ENCODE measurements around the gene CCDC158.
A peak's percentile ranks its signal among the peaks of the same experiment; 100 is the strongest.

Gene CCDC158

GRCh38 chr4:76420762-76421581 is at the start of gene CCDC158:
Gene CCDC158, minus strand, starts transcription at chr4:76421141. Its CDS starts 17,934 bp downstream, at chr4:76403207.
- TF ChIP-seq REST (IDR thresholded peaks at IDR 0.05; ENCODE audit: low read depth): no peak
- TF ChIP-seq CEBPB (IDR thresholded peaks at IDR 0.05): no peak
- TF ChIP-seq YY1 (IDR thresholded peaks at IDR 0.05; ENCODE audit: low read depth): no peak
- TF ChIP-seq NFIC (IDR thresholded peaks at IDR 0.05): no peak
- TF ChIP-seq, protein P1, sequence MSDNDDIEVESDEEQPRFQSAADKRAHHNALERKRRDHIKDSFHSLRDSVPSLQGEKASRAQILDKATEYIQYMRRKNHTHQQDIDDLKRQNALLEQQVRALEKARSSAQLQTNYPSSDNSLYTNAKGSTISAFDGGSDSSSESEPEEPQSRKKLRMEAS (IDR thresholded peaks at IDR 0.05): peak; percentile 74; the same call in 1 of the 2 replicates
- no peak for TF ChIP-seq TAF1 (IDR thresholded peaks at IDR 0.05; ENCODE audit: low read depth)
- TF ChIP-seq ZBTB7A (IDR thresholded peaks at IDR 0.05; ENCODE audit: low read depth): peak; percentile 56; the same call in 1 of the 2 replicates
- TF ChIP-seq RAD21 (IDR thresholded peaks at IDR 0.05; ENCODE audit: low read depth): no peak
- TF ChIP-seq EGR1 (IDR thresholded peaks at IDR 0.05): no peak
- TF ChIP-seq CREB1 (IDR thresholded peaks at IDR 0.05; ENCODE audit: low read depth): no peak
- TF ChIP-seq TCF12 (IDR thresholded peaks at IDR 0.05; ENCODE audit: low read depth): 0 out of 2 replicates have a peak, but pooled peaks have one; percentile 11
- TF ChIP-seq USF1 (IDR thresholded peaks at IDR 0.05): no peak
- TF ChIP-seq TEAD4 (IDR thresholded peaks at IDR 0.05): no peak
- no peak for TF ChIP-seq EP300 (IDR thresholded peaks at IDR 0.05; ENCODE audit: borderline replicate concordance)

DNA sequence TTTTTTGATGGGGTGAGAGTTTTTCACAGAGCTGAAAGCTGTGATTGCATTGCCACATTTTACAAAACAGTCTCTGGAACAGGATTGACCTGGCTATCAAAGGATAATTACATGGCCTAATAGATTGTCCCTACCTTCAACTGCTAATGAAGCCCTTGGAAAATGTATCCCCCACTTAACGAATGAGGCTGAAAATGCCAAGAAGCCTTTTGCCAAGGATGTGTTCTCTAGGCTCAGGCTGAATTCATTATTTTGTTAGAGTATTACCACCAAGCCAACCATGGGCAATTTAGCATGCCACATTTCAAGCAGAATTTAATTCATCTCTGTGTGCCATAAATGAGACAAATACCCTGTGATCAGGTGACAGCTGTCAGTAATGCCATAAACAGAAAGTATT is 49.6 kb upstream of the CCDC158 start:
- no peak for TF ChIP-seq CEBPB (IDR thresholded peaks at IDR 0.05)
- TF ChIP-seq TAF1 (IDR thresholded peaks at IDR 0.05; ENCODE audit: low read depth): no peak
- no peak for TF ChIP-seq EP300 (IDR thresholded peaks at IDR 0.05; ENCODE audit: borderline replicate concordance)
- TF ChIP-seq TCF12 (IDR thresholded peaks at IDR 0.05; ENCODE audit: low read depth): no peak
- TF ChIP-seq TEAD4 (IDR thresholded peaks at IDR 0.05): no peak
- TF ChIP-seq YY1 (IDR thresholded peaks at IDR 0.05; ENCODE audit: low read depth): no peak
- TF ChIP-seq CREB1 (IDR thresholded peaks at IDR 0.05; ENCODE audit: low read depth): no peak
- TF ChIP-seq FOXM1 (IDR thresholded peaks at IDR 0.05; ENCODE audit: borderline replicate concordance, low read depth): no peak
- TF ChIP-seq EGR1 (IDR thresholded peaks at IDR 0.05): no peak
- TF ChIP-seq ZBTB7A (IDR thresholded peaks at IDR 0.05; ENCODE audit: low read depth): no peak
- TF ChIP-seq, protein P1 (IDR thresholded peaks at IDR 0.05): no peak
- no peak for TF ChIP-seq RAD21 (IDR thresholded peaks at IDR 0.05; ENCODE audit: low read depth)
- no peak for TF ChIP-seq NFIC (IDR thresholded peaks at IDR 0.05)
- no peak for TF ChIP-seq REST (IDR thresholded peaks at IDR 0.05; ENCODE audit: low read depth)
- no peak for TF ChIP-seq USF1 (IDR thresholded peaks at IDR 0.05)

DNA sequence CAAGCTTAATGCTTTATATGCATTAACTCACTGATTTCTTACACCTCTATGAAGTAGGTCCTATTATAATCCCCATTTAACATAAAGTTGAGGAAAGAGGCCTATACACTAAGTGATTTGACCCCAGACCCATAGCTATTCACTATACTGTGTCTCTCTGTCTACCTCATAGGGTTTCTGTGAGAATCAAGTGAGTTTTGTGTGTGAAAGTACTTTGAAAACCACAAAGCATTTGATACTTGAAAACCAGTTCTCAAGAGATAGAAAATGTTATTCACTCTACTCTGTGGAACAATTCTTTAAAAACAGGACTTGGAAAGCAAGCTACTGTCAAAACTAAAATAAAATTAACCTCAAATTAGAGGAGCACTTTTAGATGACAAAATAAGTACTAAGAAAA is 49.1 kb upstream of the CCDC158 start:
- no peak for TF ChIP-seq EP300 (IDR thresholded peaks at IDR 0.05; ENCODE audit: borderline replicate concordance)
- TF ChIP-seq YY1 (IDR thresholded peaks at IDR 0.05; ENCODE audit: low read depth): no peak
- no peak for TF ChIP-seq TCF12 (IDR thresholded peaks at IDR 0.05; ENCODE audit: low read depth)
- no peak for TF ChIP-seq RAD21 (IDR thresholded peaks at IDR 0.05; ENCODE audit: low read depth)
- TF ChIP-seq REST (IDR thresholded peaks at IDR 0.05; ENCODE audit: low read depth): no peak
- no peak for TF ChIP-seq ZBTB7A (IDR thresholded peaks at IDR 0.05; ENCODE audit: low read depth)
- no peak for TF ChIP-seq CREB1 (IDR thresholded peaks at IDR 0.05; ENCODE audit: low read depth)
- TF ChIP-seq NFIC (IDR thresholded peaks at IDR 0.05): no peak
- TF ChIP-seq FOXM1 (IDR thresholded peaks at IDR 0.05; ENCODE audit: borderline replicate concordance, low read depth): no peak
- no peak for TF ChIP-seq CEBPB (IDR thresholded peaks at IDR 0.05)
- TF ChIP-seq, protein P1 (IDR thresholded peaks at IDR 0.05): no peak
- no peak for TF ChIP-seq EGR1 (IDR thresholded peaks at IDR 0.05)
- TF ChIP-seq USF1 (IDR thresholded peaks at IDR 0.05): no peak
- no peak for TF ChIP-seq TAF1 (IDR thresholded peaks at IDR 0.05; ENCODE audit: low read depth)
- no peak for TF ChIP-seq TEAD4 (IDR thresholded peaks at IDR 0.05)
